Stomach (tissue), 4 donors: ENCODE results near the gene NRIP2.

Experiments
- EP300 ChIP-seq: sonication (generic); formaldehyde crosslinking; IDR thresholded peaks from one replicate; pipeline ENCODE4 v1.6.1; 2017; ENCODE audit warnings: antibody characterized with exemption
- POLR2A ChIP-seq, 4 donors: fragments of 450-650 bp; IDR thresholded peaks; one replicate each; pipeline ENCODE4 v1.6.1; 2016; ENCODE audit warnings: antibody characterized with exemption in 4 of 4, control low read depth in 2 of 4, mild to moderate bottlenecking in 1 of 4, moderate library complexity in 1 of 4
- TF ChIP-seq, protein P1 (sequence below), 7 experiments: fragments of 450-650 bp in 4 of 7; fragments of 200-600 bp in 3 of 7; sonication (generic) in 3 of 7; IDR thresholded peaks; one replicate each; pipeline ENCODE4 v1.5.1; 2016 to 2019; ENCODE audit warnings: antibody characterized with exemption in 7 of 7, control low read depth in 2 of 7, mild to moderate bottlenecking in 1 of 7

DNA sequence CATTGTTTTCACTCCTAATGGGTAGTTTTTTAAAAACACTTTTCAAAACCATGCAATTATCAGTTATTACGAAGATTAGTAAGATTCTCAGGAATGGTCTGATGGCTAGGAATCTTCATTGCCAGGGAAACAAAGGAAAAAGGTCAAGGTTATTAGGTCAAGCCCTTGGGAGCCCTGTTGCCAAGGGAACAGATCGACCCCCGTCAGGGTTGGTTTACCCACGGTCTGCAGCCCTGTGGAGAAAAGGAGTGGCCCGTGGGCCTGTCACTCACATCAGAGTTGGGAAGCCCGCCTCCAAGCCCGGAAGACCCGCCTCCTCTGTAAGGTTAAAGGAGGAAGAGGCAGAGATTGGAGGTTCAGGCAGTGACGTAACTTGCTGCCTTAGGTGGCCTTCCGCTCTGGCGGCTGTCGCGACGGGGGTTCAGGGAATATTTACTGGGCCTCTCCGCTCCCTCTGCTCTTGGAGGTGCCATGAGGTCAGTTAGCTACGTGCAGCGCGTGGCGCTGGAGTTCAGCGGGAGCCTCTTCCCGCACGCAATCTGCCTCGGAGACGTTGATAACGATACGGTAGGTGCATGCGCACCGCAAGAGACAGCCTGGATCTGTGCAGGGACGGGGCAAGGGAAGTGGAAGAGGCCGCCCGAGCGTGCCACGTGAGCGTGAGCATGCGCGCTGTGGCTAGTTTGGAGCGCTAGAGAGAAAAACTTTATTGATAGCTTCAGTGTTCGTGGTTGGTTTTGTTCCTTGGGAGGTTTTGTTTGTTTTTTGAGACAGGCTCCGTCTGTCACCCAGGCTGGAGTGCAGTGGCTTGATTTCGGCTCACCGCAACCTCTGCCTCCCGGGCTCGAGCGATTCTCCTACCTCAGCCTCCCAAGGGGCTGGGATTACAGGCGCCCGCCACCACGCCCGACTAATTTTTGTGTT, 22.3 kb downstream of the NRIP2 start, which contains the start of gene ITFG2:
- TF ChIP-seq, protein P1, sequence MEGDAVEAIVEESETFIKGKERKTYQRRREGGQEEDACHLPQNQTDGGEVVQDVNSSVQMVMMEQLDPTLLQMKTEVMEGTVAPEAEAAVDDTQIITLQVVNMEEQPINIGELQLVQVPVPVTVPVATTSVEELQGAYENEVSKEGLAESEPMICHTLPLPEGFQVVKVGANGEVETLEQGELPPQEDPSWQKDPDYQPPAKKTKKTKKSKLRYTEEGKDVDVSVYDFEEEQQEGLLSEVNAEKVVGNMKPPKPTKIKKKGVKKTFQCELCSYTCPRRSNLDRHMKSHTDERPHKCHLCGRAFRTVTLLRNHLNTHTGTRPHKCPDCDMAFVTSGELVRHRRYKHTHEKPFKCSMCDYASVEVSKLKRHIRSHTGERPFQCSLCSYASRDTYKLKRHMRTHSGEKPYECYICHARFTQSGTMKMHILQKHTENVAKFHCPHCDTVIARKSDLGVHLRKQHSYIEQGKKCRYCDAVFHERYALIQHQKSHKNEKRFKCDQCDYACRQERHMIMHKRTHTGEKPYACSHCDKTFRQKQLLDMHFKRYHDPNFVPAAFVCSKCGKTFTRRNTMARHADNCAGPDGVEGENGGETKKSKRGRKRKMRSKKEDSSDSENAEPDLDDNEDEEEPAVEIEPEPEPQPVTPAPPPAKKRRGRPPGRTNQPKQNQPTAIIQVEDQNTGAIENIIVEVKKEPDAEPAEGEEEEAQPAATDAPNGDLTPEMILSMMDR (IDR thresholded peaks at IDR 0.05): peak in 1 of 7 experiments; percentile 18
- TF ChIP-seq POLR2A (IDR thresholded peaks at IDR 0.05): peak in 2 of 4 donors; percentile 44 to 77
- peak; percentile 68 for TF ChIP-seq EP300
